Measurements from ENCODE around the gene MED8.
"Not testable (repeated sequence)": the region's sequence is repeated elsewhere in the genome, so short reads cannot be mapped to it uniquely, and the experiment has no call there.

Gene MED8

GRCh38 chr1:43420874-43421273 is 31.3 kb upstream of the MED8 start:
- no peak for TF ChIP-seq CTCF (conservative IDR thresholded peaks at IDR 0.05)
- H3K27ac ChIP-seq, result no peak overlapping the region

- H3K27ac ChIP-seq, result no peak overlapping the region
- no peak for TF ChIP-seq CTCF (conservative IDR thresholded peaks at IDR 0.05)
Measured at GRCh38 chr1:43419627-43420425, 30.2 kb upstream of the MED8 start.

GRCh38 chr1:43418858-43419257 is 29.3 kb upstream of the MED8 start:
- H3K27ac ChIP-seq, result no peak overlapping the region
- TF ChIP-seq CTCF (conservative IDR thresholded peaks at IDR 0.05), result no peak

GRCh38 chr1:43415901-43416300 is 26.3 kb upstream of the MED8 start:
- no peak for TF ChIP-seq CTCF (conservative IDR thresholded peaks at IDR 0.05)
- no peak overlapping the region for H3K27ac ChIP-seq

- TF ChIP-seq CTCF (conservative IDR thresholded peaks at IDR 0.05), result peak; percentile 65
- H3K27ac ChIP-seq, result no peak overlapping the region
Measured at GRCh38 chr1:43414634-43415223, 25.1 kb upstream of the MED8 start.

- H3K27ac ChIP-seq, result not testable (repeated sequence)
Measured at GRCh38 chr1:43413426-43413825, 23.8 kb upstream of the MED8 start.

- no peak for TF ChIP-seq CTCF (conservative IDR thresholded peaks at IDR 0.05)
Measured at GRCh38 chr1:43410571-43410970, 21.0 kb upstream of the MED8 start.

GRCh38 chr1:43405876-43406234 is 16.3 kb upstream of the MED8 start:
- TF ChIP-seq CTCF (conservative IDR thresholded peaks at IDR 0.05), result no peak

More at GRCh38 chr1:43410571-43410970, 21.0 kb upstream of the MED8 start:
- no peak overlapping the region for H3K27ac ChIP-seq

More at GRCh38 chr1:43405876-43406234, 16.3 kb upstream of the MED8 start:
- peak overlapping the region; percentile 57 for H3K27ac ChIP-seq

Data from VCaP (cell line).